ENCODE measurements around the gene SRI. TPM values are rescaled to one million over a fixed set of nuclear protein-coding genes. Genes with fewer than 3 reads are reported as not detected.

The SRI gene
- total RNA-seq, 1 donor from 2014 or later, result 182 TPM

- no peak for DNase-seq (ENCODE audit: low spot score)
- Mint-ChIP-seq H3K27me3 (ENCODE audit: unreplicated experiment) (no peaks in the 10 kb centered on the region), H3K36me3 (ENCODE audit: low read depth, unreplicated experiment) (no peaks in the 10 kb centered on the region), H3K27ac (ENCODE audit: unreplicated experiment) (no peak overlapping the region), H3K4me3 (ENCODE audit: unreplicated experiment) (no peak overlapping the region), H3K9me3 (ENCODE audit: unreplicated experiment) (no peaks in the 10 kb centered on the region), H3K4me1 (ENCODE audit: unreplicated experiment) (no peaks in the 10 kb centered on the region)
- no peak for TF ChIP-seq CTCF (IDR thresholded peaks at IDR 0.05; ENCODE audit: unreplicated experiment)
Observed at GRCh38 chr7:88233828-88234227, 14.0 kb upstream of the SRI start.

GRCh38 chr7:88230646-88231045 lies 10.8 kb upstream of the SRI start:
- Mint-ChIP-seq H3K4me1 (ENCODE audit: unreplicated experiment) (no peaks in the 10 kb centered on the region), H3K36me3 (ENCODE audit: low read depth, unreplicated experiment) (no peaks in the 10 kb centered on the region), H3K9me3 (ENCODE audit: unreplicated experiment) (no peaks in the 10 kb centered on the region), H3K27me3 (ENCODE audit: unreplicated experiment) (no peaks in the 10 kb centered on the region), H3K27ac (ENCODE audit: unreplicated experiment) (no peak overlapping the region), H3K4me3 (ENCODE audit: unreplicated experiment) (no peak overlapping the region)
- no peak for TF ChIP-seq CTCF (IDR thresholded peaks at IDR 0.05; ENCODE audit: unreplicated experiment)
- DNase-seq (ENCODE audit: low spot score), result no peak

GRCh38 chr7:88229302-88229995 lies 9.6 kb upstream of the SRI start:
- TF ChIP-seq CTCF (IDR thresholded peaks at IDR 0.05; ENCODE audit: unreplicated experiment), result no peak
- Mint-ChIP-seq H3K27ac (ENCODE audit: unreplicated experiment) (no peak overlapping the region), H3K27me3 (ENCODE audit: unreplicated experiment) (no peaks in the 10 kb centered on the region), H3K9me3 (ENCODE audit: unreplicated experiment) (no peaks in the 10 kb centered on the region), H3K36me3 (ENCODE audit: low read depth, unreplicated experiment) (no peaks in the 10 kb centered on the region), H3K4me3 (ENCODE audit: unreplicated experiment) (no peak overlapping the region), H3K4me1 (ENCODE audit: unreplicated experiment) (no peaks in the 10 kb centered on the region)
- DNase-seq (ENCODE audit: low spot score), result no peak

- Mint-ChIP-seq H3K4me1 (ENCODE audit: unreplicated experiment) (no peaks in the 10 kb centered on the region), H3K27ac (ENCODE audit: unreplicated experiment) (no peak overlapping the region)
- DNase-seq (ENCODE audit: low spot score), result no peak
Observed at GRCh38 chr7:88226886-88227516, 7.2 kb upstream of the SRI start.

More at GRCh38 chr7:88226886-88227516, 7.2 kb upstream of the SRI start:
- no peaks in the 10 kb centered on the region for H3K9me3 Mint-ChIP-seq (ENCODE audit: unreplicated experiment)
- TF ChIP-seq CTCF (IDR thresholded peaks at IDR 0.05; ENCODE audit: unreplicated experiment), result no peak
- no peak overlapping the region for H3K4me3 Mint-ChIP-seq (ENCODE audit: unreplicated experiment)
- H3K36me3 Mint-ChIP-seq (ENCODE audit: low read depth, unreplicated experiment), result no peaks in the 10 kb centered on the region
- no peaks in the 10 kb centered on the region for H3K27me3 Mint-ChIP-seq (ENCODE audit: unreplicated experiment)

Data from endothelial cell (in vitro differentiated cells).